Activated CD8-positive, alpha-beta T cell treated with anti-CD3 and anti-CD28 coated beads, Interleukin-2, amount 10 ng/mL, durations not matched to agents 7 days and 5 days (primary cell): ENCODE measurements around the gene ARID3C. TPM values are rescaled to one million over a fixed set of nuclear protein-coding genes. Genes with fewer than 3 reads are reported as not detected.
"Not testable (repeated sequence)": the region's sequence is repeated elsewhere in the genome, so short reads cannot be mapped to it uniquely, and the experiment has no call there.

Experiments
- ATAC-seq: fragments of 150-1000 bp; cut with Tn5 transposase; one replicate; pipeline ENCODE4 v1.10.0; 2021; ENCODE audit warnings: moderate library complexity
- CTCF ChIA-PET: fragments of 350-600 bp; sonication (Branson Sonifier 250); formaldehyde crosslinking; loops from one replicate; lab custom pipeline; 2021; ENCODE audit warnings: antibody characterized with exemption; lab: Charles Lee
- POLR2A ChIA-PET: fragments of 350-600 bp; sonication (Branson Sonifier 250); formaldehyde crosslinking; loops from one replicate; lab custom pipeline; 2021; ENCODE audit warnings: antibody characterized with exemption; lab: Charles Lee
- DNase-seq: peaks from one replicate; pipeline ENCODE4 v3.0.0-alpha.2; 2020
- H3K27ac Mint-ChIP-seq: one replicate; pipeline ENCODE4 v1.8.0; 2021; ENCODE audit warnings: mild to moderate bottlenecking, mixed read lengths
- H3K27me3 Mint-ChIP-seq: one replicate; pipeline ENCODE4 v1.8.0; 2021; ENCODE audit warnings: low read depth, mixed read lengths
- H3K36me3 Mint-ChIP-seq: one replicate; pipeline ENCODE4 v1.8.0; 2021; ENCODE audit warnings: low read depth, mixed read lengths
- H3K4me1 Mint-ChIP-seq: one replicate; pipeline ENCODE4 v1.8.0; 2021; ENCODE audit warnings: low read depth, mixed read lengths
- H3K4me3 Mint-ChIP-seq: one replicate; pipeline ENCODE4 v1.8.0; 2021; ENCODE audit warnings: mild to moderate bottlenecking, mixed read lengths
- H3K9me3 Mint-ChIP-seq: one replicate; pipeline ENCODE4 v1.8.0; 2022; ENCODE audit warnings: mixed read lengths; ENCODE audit not compliant: insufficient read depth
- total RNA-seq, 2 experiments: library from RNA; stranded (reverse); gene quantifications; one replicate each; pipeline ENCODE4 v1.2.3, GENCODE V29; 2021

ARID3C gene
- total RNA-seq, 2 experiments from 2014 or later: 0.34 TPM; not detected in 1

DNA sequence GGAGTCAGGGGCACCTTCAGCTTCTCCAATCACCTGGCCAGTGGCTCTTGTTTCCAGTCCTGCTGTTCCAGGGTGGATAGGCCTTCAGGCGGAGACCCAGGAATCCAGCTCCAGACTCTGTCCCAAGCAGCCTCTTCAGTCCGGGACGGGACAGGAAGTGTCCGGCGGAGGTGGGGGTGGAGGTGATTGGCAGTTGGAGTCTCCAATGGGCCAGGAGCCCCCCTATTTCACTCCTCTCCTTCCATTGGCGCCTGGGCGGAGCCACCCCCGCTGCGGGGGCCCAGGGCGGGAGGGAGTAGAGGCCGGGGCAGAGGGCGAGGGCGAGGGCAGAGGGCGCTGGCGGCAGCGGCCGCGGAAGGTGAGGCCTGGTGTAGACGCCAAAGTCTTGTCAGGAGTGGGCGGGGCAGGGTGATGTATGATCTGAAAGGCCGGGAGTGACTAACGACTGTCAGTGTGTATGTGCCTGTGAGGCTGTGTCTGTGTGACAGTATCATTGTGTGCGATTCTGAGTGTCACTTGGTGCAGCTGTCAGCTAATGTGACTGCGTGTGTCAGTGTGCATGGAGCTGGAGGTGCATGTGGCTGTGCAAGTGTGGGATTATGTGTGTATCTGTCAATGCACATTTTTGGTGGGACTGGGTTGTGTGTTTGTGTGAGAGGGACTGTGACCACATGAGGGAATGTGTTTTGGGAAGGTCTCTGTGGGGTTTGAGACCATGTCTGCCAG lies 23.2 kb upstream of the ARID3C start, which contains the start of gene IL11RA:
Gene IL11RA, plus strand, starts transcription at position 310 of the 726 bp plus-strand sequence. CDS start 3,033 bp downstream, outside the sequence.
- POLR2A ChIA-PET: interaction anchor here (0.5 to 1.1 kb wide), 2 partner anchors 11 to 14 kb away, joined by 3 to 4 read pairs; partner anchors contain the start of gene CCL27
- H3K9me3 Mint-ChIP-seq: no peaks in the 10 kb centered on the region
- H3K4me1 Mint-ChIP-seq: peaks cover 42% of the 10 kb centered on the region
- DNase-seq (peak; percentile 33), ATAC-seq (no peak)
- no peaks in the 10 kb centered on the region for H3K27me3 Mint-ChIP-seq
- H3K36me3 Mint-ChIP-seq: peaks cover 26% of the 10 kb centered on the region
- no peak within 1 kb of the TSS for H3K27ac Mint-ChIP-seq
- H3K4me3 Mint-ChIP-seq: no peak within 1 kb of the TSS
- CTCF ChIA-PET: interaction anchor here (1.2 to 6.8 kb wide), 2 partner anchors 10 kb away, joined by 3 to 86 read pairs; partner anchors contain the start of gene CCL27

DNA sequence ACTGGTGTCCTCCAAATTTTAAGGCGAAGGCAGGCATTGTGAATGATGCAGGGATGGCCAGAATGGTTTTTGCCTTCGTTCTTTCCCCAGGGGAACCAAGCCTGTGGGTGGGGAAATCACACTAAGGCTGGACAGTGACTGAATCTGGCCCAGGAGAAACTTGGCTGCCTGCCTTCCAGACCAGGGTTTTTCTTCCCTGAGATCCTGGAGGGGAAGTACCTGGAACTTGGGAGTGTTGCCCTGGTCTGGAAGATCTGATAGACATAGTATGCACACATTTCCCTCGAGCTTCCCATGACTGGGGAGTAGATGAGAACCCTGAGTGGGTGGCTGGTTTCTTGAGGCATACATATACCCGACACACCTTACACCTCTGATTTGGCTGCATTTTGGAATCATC lies 22.5 kb upstream of the ARID3C start:
- no peaks in the 10 kb centered on the region for H3K9me3 Mint-ChIP-seq
- ATAC-seq: no peak
- ChIA-PET POLR2A (interaction anchor here (0.5 kb wide), 1 partner anchor 13 kb away, joined by 3 read pairs; no protein-coding TSS in a partner anchor), CTCF (interaction anchor here (6.8 kb wide), 1 partner anchor 11 kb away, joined by 86 read pairs; the partner anchor contains the start of gene CCL27)
- H3K27me3 Mint-ChIP-seq: no peaks in the 10 kb centered on the region
- peaks cover 28% of the 10 kb centered on the region for H3K36me3 Mint-ChIP-seq
- H3K4me3 Mint-ChIP-seq: no peak overlapping the region
- DNase-seq: no peak
- no peak overlapping the region for H3K27ac Mint-ChIP-seq
- peaks cover 44% of the 10 kb centered on the region for H3K4me1 Mint-ChIP-seq

DNA sequence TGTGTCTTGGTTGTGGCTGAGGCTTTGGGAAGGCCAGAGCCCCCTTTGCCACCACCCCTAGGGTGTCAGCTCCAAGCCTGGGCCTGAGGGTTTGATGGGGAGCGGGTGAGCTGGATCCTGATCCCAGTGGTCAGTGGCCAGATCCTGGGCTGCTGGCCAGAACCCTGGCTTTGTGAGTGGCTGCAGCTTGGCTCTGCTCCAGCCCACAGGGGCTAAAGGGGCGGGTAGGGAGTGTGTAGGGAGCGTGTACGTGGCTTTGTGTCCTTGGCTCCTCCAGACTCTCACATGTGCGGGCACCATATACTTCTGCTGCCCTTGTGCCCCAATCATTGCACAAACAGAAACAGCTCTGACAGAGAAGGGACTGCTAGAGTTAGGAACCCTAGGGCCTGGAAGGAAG lies 21.9 kb upstream of the ARID3C start:
- Mint-ChIP-seq H3K9me3 (no peaks in the 10 kb centered on the region), H3K4me1 (peaks cover 49% of the 10 kb centered on the region), H3K27ac (no peak overlapping the region), H3K4me3 (no peak overlapping the region), H3K36me3 (peaks cover 28% of the 10 kb centered on the region), H3K27me3 (no peaks in the 10 kb centered on the region)
- POLR2A ChIA-PET: interaction anchor here (0.8 kb wide), 1 partner anchor 14 kb away, joined by 3 read pairs; no protein-coding TSS in a partner anchor
- no peak for DNase-seq
- CTCF ChIA-PET: interaction anchor here (6.8 kb wide), 1 partner anchor 12 kb away, joined by 86 read pairs; the partner anchor contains the start of gene CCL27
- ATAC-seq: no peak

DNA sequence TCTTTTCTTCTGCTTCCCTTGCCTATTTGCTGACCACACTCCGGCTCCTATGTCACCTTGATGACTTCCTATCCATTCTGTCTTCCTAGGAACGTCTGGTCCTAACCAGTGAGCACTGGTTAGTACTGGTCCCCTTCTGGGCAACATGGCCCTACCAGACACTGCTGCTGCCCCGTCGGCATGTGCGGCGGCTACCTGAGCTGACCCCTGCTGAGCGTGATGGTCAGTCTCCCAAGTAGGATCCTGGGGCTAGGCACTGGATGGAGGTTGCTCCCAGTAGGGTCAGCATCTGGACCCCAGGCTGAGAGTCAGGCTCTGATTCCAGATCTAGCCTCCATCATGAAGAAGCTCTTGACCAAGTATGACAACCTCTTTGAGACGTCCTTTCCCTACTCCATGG lies 19.8 kb upstream of the ARID3C start:
- no peaks in the 10 kb centered on the region for H3K27me3 Mint-ChIP-seq
- ChIA-PET CTCF (interaction anchor here (1.6 to 6.9 kb wide), 3 partner anchors 14 to 54 kb away, joined by 4 to 156 read pairs (median 86); partner anchors contain the start of genes CCL27 and SIGMAR1), POLR2A (interaction anchor here (0.6 to 5.1 kb wide), 4 partner anchors 11 to 532 kb away, joined by 3 to 27 read pairs (median 4); partner anchors contain the start of gene DCTN3)
- ATAC-seq (no peak), DNase-seq (no peak)
- H3K36me3 Mint-ChIP-seq: peaks cover 28% of the 10 kb centered on the region
- H3K27ac Mint-ChIP-seq: no peak overlapping the region
- peaks cover 50% of the 10 kb centered on the region for H3K4me1 Mint-ChIP-seq
- H3K9me3 Mint-ChIP-seq: no peaks in the 10 kb centered on the region
- peak overlapping the region; percentile 5 for H3K4me3 Mint-ChIP-seq

DNA sequence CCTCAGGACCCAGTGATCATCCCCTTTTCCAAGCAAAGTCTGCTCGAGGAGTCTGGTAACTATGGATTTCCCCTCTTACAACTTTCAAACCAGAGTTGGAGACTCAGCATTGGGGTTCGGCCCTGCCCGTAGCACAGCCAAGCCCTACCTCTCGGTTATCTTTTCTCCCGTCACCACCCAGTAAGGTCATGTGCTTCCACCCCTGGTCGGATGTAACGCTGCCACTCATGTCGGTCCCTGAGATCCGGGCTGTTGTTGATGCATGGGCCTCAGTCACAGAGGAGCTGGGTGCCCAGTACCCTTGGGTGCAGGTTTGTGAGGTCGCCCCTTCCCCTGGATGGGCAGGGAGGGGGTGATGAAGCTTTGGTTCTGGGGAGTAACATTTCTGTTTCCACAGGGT lies 18.8 kb upstream of the ARID3C start:
- ChIA-PET CTCF (interaction anchor here (0.6 to 6.9 kb wide), 6 partner anchors 9 to 467 kb away, joined by 3 to 156 read pairs (median 16); partner anchors contain the start of genes ATOSB, CCL27 and SIGMAR1), POLR2A (interaction anchor here (1.6 to 5.1 kb wide), 6 partner anchors 9 to 27 kb away, joined by 3 to 45 read pairs (median 10); partner anchors contain the start of genes DCTN3 and SIGMAR1)
- Mint-ChIP-seq H3K27me3 (no peaks in the 10 kb centered on the region), H3K4me3 (peak overlapping the region; percentile 91), H3K4me1 (peaks cover 43% of the 10 kb centered on the region), H3K27ac (peak overlapping the region; percentile 88), H3K9me3 (no peaks in the 10 kb centered on the region), H3K36me3 (peaks cover 28% of the 10 kb centered on the region)
- DNase-seq (no peak), ATAC-seq (no peak)

DNA sequence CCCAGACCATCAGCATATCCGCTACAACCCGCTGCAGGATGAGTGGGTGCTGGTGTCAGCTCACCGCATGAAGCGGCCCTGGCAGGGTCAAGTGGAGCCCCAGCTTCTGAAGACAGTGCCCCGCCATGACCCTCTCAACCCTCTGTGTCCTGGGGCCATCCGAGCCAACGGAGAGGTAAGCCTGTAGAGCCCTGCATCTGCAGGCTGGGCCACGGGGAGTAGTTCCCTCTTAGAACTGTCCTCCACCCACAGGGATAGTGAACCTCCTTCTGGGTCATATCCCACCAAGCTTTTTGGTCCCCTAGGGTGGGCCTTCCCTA lies 18.2 kb upstream of the ARID3C start:
- ATAC-seq (no peak), DNase-seq (no peak)
- Mint-ChIP-seq H3K4me3 (peak overlapping the region; percentile 91), H3K9me3 (no peaks in the 10 kb centered on the region), H3K36me3 (peaks cover 28% of the 10 kb centered on the region), H3K27me3 (no peaks in the 10 kb centered on the region), H3K4me1 (peaks cover 39% of the 10 kb centered on the region), H3K27ac (peak overlapping the region; percentile 88)
- CTCF ChIA-PET: interaction anchor here (0.6 to 6.9 kb wide), 12 partner anchors 9 to 468 kb away, joined by 3 to 156 read pairs (median 8); partner anchors contain the start of genes ATOSB, CCL27, DCTN3 and RPP25L
- POLR2A ChIA-PET: interaction anchor here (1.1 to 5.1 kb wide), 7 partner anchors 9 to 27 kb away, joined by 4 to 45 read pairs (median 8); partner anchors contain the start of genes DCTN3 and SIGMAR1

DNA sequence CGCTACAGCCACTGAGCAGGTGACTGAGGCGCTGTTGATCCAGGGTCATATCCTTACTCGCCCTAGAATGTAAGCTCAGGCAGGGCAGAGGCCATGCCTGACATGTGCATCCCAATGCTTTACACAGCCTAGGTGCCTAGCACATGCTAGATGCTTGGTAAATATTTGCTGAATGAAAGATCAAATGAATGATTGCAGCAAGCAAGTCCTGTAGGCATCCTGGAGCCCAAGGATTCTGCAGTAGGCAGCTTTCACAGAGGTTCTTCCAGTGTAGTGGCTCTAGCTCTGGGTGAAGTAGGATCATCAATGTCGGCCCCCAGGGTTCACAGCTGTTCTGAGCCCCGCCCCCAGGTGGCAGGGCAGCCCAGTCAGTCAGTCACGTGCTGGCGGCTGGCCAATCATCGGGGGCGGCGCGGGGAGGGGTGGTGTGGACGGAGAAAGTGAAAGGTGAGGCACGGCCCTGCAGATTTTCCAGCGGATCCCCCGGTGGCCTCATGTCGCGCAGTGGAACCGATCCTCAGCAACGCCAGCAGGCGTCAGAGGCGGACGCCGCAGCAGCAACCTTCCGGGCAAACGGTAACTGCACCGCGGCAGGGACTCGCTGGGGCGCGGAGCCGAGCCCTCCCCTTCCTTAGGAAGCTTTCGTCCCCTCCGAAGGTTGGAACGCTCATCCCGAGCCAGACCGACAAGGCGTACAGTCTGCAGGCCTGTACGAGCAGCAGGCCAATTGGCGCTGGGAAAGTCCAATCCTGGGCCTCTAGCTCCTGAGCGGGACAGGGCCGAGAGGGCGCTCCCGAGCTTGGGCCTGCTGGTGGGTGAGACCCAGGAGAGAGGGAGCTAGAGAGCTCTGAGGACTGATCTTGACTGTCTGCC lies 17.6 kb upstream of the ARID3C start, which contains the start of gene GALT:
Gene GALT, plus strand, starts transcription at position 465 of the 873 bp plus-strand sequence. Its CDS starts 30 bp downstream, at position 495.
- Mint-ChIP-seq H3K4me1 (peaks cover 36% of the 10 kb centered on the region), H3K36me3 (peaks cover 28% of the 10 kb centered on the region), H3K4me3 (peak within 1 kb of the TSS; percentile 91), H3K27me3 (no peaks in the 10 kb centered on the region), H3K27ac (peak within 1 kb of the TSS; percentile 88), H3K9me3 (no peaks in the 10 kb centered on the region)
- POLR2A ChIA-PET: interaction anchor here (1.1 to 5.1 kb wide), 7 partner anchors 9 to 26 kb away, joined by 4 to 45 read pairs (median 8); partner anchors contain the start of genes DCTN3 and SIGMAR1
- ATAC-seq (peak; percentile 90), DNase-seq (peak; percentile 98)
- CTCF ChIA-PET: interaction anchor here (0.6 to 6.9 kb wide), 13 partner anchors 10 to 468 kb away, joined by 3 to 156 read pairs (median 5); partner anchors contain the start of genes ATOSB, CCL27, DCTN3 and RPP25L

DNA sequence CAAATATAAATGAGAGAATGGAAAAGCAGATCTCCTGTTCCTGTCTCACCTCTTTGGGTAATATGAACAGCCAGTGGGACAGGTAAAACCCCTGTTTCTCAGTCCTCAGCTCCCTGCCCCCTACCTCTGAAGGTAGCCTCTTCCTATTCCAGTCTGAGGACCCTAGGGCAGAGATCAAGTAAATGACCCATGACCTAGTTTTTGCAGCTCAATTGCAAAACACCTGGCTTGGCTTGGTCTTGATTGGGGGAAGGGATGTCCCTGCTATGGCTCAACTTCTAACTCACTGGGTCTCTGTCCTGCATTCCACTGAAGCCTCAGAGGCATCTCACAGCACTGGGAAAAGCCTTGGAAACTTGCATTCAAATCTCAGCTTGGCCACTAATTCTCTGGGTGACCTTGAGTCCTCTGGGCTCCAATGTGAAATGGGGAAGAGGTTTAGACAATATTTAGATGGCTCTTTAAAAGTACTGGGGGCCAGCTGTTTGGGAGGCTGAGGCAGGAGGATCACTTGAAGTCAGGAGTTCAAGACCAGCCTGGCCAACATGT lies 16.0 kb upstream of the ARID3C start:
- POLR2A ChIA-PET: interaction anchor here (1.1 to 5.1 kb wide), 2 partner anchors 11 to 25 kb away, joined by 3 to 27 read pairs; partner anchors contain the start of gene DCTN3
- Mint-ChIP-seq H3K27me3 (no peaks in the 10 kb centered on the region), H3K27ac (no peak overlapping the region)

DNA sequence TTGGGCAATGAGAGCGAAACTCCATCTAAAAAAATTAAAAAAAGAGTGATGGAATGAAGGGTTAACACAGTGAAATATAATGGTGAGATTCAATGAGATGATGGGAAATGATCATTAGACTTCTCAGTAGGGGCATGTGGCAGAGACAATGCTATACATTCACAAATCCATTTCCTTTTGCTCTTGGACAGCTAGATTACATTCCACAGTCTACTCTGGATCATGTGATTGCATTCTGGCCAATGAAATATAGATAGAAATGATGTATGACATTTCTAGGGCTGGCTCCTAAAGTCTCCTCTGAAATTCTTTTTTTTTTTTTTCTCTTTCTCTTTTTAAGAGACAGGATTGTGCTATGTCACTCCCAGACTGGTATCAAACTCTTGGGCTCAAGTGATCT lies 13.8 kb upstream of the ARID3C start:
- Mint-ChIP-seq H3K27me3 (no peaks in the 10 kb centered on the region), H3K9me3 (no peaks in the 10 kb centered on the region), H3K27ac (no peak overlapping the region), H3K4me3 (no peak overlapping the region), H3K36me3 (peaks cover 8% of the 10 kb centered on the region), H3K4me1 (peaks cover 25% of the 10 kb centered on the region)
- POLR2A ChIA-PET: interaction anchor here (0.7 to 0.8 kb wide), 3 partner anchors 13 to 594 kb away, joined by 3 read pairs; partner anchors contain the start of genes DCTN3 and UBAP2
- ATAC-seq (no peak), DNase-seq (no peak)
- CTCF ChIA-PET: interaction anchor here (0.8 to 6.9 kb wide), 3 partner anchors 8 to 25 kb away, joined by 3 to 156 read pairs (median 6); partner anchors contain the start of gene SIGMAR1

More for the DNA sequence above, 16.0 kb upstream of the ARID3C start:
- ATAC-seq (no peak), DNase-seq (no peak)
- CTCF ChIA-PET: interaction anchor here (0.8 to 6.9 kb wide), 6 partner anchors 10 to 58 kb away, joined by 3 to 156 read pairs (median 4); partner anchors contain the start of genes CCL27, RPP25L and SIGMAR1
- Mint-ChIP-seq H3K36me3 (peaks cover 27% of the 10 kb centered on the region), H3K4me3 (no peak overlapping the region), H3K9me3 (no peaks in the 10 kb centered on the region), H3K4me1 (peaks cover 33% of the 10 kb centered on the region)

DNA sequence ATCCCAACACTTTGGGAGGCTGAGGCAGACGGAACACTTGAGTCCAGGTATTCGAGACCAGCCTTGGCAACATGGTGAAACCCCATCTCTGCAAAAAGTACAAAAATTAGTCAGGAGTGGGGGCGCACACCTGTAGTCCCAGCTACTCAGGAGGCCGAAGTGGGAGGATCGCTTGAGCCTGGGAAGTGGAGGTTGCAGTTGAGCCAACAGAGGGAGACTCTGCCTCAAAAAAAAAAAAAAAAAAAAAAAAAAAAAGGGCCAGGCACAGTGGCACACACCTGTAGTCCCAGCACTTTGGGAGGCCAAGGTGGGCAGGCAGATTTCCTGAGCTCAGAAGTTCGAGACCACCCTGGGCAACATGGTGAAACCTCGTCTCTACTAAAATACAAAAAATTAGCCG lies 10.5 kb upstream of the ARID3C start:
- H3K4me3 Mint-ChIP-seq, H3K27me3 Mint-ChIP-seq, H3K27ac Mint-ChIP-seq, H3K9me3 Mint-ChIP-seq, POLR2A ChIA-PET, DNase-seq, ATAC-seq: not testable (repeated sequence)
- CTCF ChIA-PET: interaction anchor here (2.5 to 8.9 kb wide), 3 partner anchors 16 to 63 kb away, joined by 19 to 171 read pairs (median 131); partner anchors contain the start of genes DCTN3 and RPP25L
- peaks cover 33% of the 10 kb centered on the region for H3K4me1 Mint-ChIP-seq
- peaks cover 19% of the 10 kb centered on the region for H3K36me3 Mint-ChIP-seq
